Natural killer cell (primary cell): ENCODE results near the gene SRPX. TPM values are rescaled to one million over a fixed set of nuclear protein-coding genes. Genes with fewer than 3 reads are reported as not detected.

Experiments
- ATAC-seq, 3 donors: fragments of 150-1000 bp in 2 of 3; fragments of 200-7000 bp in 1 of 3; cut with Tn5 transposase; 1 replicate in 1 of 3; 2 replicates in 2 of 3; pipeline ENCODE4 v1.10.0; 2021; ENCODE audit warnings: mild to moderate bottlenecking in 2 of 3, moderate library complexity in 2 of 3
- DNase-seq, 2 donors: peaks; one replicate each; pipeline versions ENCODE4 v3.0.0 to v3.0.0-alpha.2; 2013 to 2021; ENCODE audit warnings: mixed read lengths in 1 of 2
- H3K27ac ChIP-seq: one replicate; pipeline ENCODE4 v1.5.1; 2013; ENCODE audit warnings: mild to moderate bottlenecking, low read length
- H3K27me3 ChIP-seq: one replicate; pipeline ENCODE4 v1.6.1; 2013; ENCODE audit warnings: low read length; ENCODE audit not compliant: control insufficient read depth, insufficient read depth
- H3K36me3 ChIP-seq: one replicate; pipeline ENCODE4 v1.6.1; 2013; ENCODE audit warnings: low read length; ENCODE audit not compliant: control insufficient read depth, insufficient read depth
- H3K4me1 ChIP-seq: one replicate; pipeline ENCODE4 v1.6.1; 2013; ENCODE audit warnings: low read length; ENCODE audit not compliant: control insufficient read depth, insufficient read depth
- H3K4me3 ChIP-seq: one replicate; pipeline ENCODE4 v1.5.1; 2013; ENCODE audit warnings: low read length
- H3K9me3 ChIP-seq: one replicate; pipeline ENCODE4 v1.6.1; 2013; ENCODE audit warnings: low read length; ENCODE audit not compliant: control insufficient read depth, insufficient read depth
- H3K27ac Mint-ChIP-seq, 2 donors: one replicate each; pipeline ENCODE4 v1.8.0; 2022; ENCODE audit warnings: mild to moderate bottlenecking in 2 of 2, mixed read lengths in 2 of 2, moderate library complexity in 1 of 2
- H3K27me3 Mint-ChIP-seq, 2 donors: one replicate each; pipeline ENCODE4 v1.8.0; 2022; ENCODE audit warnings: low read depth in 2 of 2, mixed read lengths in 2 of 2
- H3K36me3 Mint-ChIP-seq: one replicate; pipeline ENCODE4 v1.8.0; 2022; ENCODE audit warnings: mixed read lengths
- H3K4me1 Mint-ChIP-seq, 2 donors: one replicate each; pipeline ENCODE4 v1.8.0; 2022; ENCODE audit warnings: mixed read lengths in 2 of 2
- H3K4me3 Mint-ChIP-seq: one replicate; pipeline ENCODE4 v1.8.0; 2022; ENCODE audit warnings: mild to moderate bottlenecking, moderate library complexity, mixed read lengths
- H3K9me3 Mint-ChIP-seq, 2 donors: one replicate each; pipeline ENCODE4 v1.8.0; 2022; ENCODE audit warnings: mixed read lengths in 2 of 2
- WGBS: methylation state at CpG from one replicate; pipeline ENCODE4 v1.1.7; 2013; ENCODE audit warnings: missing lambda C conversion rate; ENCODE audit not compliant: insufficient coverage; 5-methylcytosine and 5-hydroxymethylcytosine counted together
- intact Hi-C: fragments of 100-400 bp; cut with micrococcal nuclease; formaldehyde crosslinking; loops from one replicate; pipeline ENCODE4 v1.14.2; 2022
- total RNA-seq, 4 donors: library from RNA; stranded (reverse); fragments of 120-200 nt in 1 of 4; gene quantifications; one replicate each; pipeline versions ENCODE4 v1.2.3 to v1.2.4, GENCODE V29; 2013 to 2022
- TF ChIP-seq, protein P1 (sequence below): fragments of 200-600 bp; IDR thresholded peaks from one replicate; pipeline ENCODE4 v1.8.0; 2022; ENCODE audit warnings: antibody characterized with exemption

The SRPX gene
- total RNA-seq, 3 donors from 2014 or later (not counting 1 experiment from before 2014, with no cell fraction given): 0.20 TPM; not detected in 2

DNA sequence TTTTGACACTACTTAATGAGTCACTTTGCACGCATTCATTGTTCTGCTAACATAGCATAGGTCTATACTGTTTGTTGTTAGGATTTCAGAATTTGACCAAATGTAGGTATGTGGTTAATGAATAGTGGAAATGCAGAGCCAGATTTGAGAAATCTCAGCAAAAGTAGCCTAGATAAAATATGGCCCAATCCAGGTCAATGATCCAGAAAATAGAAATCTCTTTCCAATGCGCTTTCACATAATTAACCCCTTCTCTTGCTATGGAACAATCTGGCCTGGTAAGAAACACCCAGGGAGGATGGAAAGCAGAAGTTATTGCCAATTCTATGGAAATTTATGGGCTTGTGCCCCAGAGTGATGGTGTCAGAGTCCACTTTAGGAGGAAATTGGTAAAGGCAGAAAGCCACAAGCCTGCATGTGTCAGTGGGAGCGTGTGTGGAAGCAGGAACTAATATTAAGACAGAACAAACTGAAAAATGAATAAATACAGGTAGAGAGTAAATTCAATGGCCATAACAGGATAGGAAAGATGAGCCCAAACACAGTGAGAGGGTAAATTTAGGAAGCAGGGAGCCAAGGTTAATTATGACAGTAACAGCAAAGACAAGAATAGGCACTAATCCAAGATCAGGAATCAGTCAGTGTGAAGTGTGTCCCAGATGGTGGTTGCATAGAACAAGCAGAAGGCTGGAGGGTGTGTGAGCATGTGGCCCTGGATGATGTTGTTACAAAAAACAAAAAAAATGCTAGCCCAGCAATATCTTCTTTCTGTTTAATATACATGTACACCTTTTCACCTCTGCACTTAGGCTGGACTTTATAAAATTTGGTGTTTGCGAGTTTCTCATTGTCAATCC is 111.4 kb downstream of the SRPX start:
- no peak overlapping the region for H3K4me3 ChIP-seq
- TF ChIP-seq, protein P1, sequence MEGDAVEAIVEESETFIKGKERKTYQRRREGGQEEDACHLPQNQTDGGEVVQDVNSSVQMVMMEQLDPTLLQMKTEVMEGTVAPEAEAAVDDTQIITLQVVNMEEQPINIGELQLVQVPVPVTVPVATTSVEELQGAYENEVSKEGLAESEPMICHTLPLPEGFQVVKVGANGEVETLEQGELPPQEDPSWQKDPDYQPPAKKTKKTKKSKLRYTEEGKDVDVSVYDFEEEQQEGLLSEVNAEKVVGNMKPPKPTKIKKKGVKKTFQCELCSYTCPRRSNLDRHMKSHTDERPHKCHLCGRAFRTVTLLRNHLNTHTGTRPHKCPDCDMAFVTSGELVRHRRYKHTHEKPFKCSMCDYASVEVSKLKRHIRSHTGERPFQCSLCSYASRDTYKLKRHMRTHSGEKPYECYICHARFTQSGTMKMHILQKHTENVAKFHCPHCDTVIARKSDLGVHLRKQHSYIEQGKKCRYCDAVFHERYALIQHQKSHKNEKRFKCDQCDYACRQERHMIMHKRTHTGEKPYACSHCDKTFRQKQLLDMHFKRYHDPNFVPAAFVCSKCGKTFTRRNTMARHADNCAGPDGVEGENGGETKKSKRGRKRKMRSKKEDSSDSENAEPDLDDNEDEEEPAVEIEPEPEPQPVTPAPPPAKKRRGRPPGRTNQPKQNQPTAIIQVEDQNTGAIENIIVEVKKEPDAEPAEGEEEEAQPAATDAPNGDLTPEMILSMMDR: no peak
- Mint-ChIP-seq H3K9me3 (no peaks in the 10 kb centered on the region), H3K4me1 (peaks cover 9 to 10% of the 10 kb centered on the region in 2 donors), H3K4me3 (no peak overlapping the region), H3K27me3 (peaks cover 0 to 3% of the 10 kb centered on the region in 2 donors), H3K27ac (no peak overlapping the region), H3K36me3 (no peaks in the 10 kb centered on the region)
- H3K36me3 ChIP-seq: no peaks in the 10 kb centered on the region
- H3K27ac ChIP-seq: no peak overlapping the region
- intact Hi-C loops: no loop called here
- no peaks in the 10 kb centered on the region for H3K9me3 ChIP-seq
- no peak for ATAC-seq
- H3K27me3 ChIP-seq: no peaks in the 10 kb centered on the region
- DNase-seq: no peak
- H3K4me1 ChIP-seq: peaks cover 3% of the 10 kb centered on the region
- 65% methylated on average over 2 of the region's 4 CpGs for WGBS

DNA sequence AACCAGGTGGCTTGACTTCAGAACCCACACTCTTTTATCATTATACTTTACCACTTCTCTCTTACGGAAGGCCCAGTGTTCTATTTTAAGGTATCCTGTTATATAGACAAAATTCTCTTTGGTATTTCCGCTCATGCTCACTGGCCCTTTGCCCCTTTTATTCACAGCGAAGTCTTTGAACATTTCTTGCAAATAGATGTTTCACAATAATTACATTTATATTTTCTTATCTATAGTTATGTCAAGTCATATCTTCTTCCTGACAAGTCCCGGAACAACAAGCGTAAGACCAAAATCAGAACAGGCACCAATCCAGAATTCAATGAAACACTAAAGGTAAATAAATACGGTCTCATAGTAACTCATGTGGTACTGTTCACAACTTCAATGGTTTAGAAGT is 112.3 kb downstream of the SRPX start:
- Histone ChIP-seq H3K9me3 (no peaks in the 10 kb centered on the region), H3K36me3 (no peaks in the 10 kb centered on the region), H3K4me3 (no peak overlapping the region), H3K27me3 (no peaks in the 10 kb centered on the region), H3K4me1 (peaks cover 3% of the 10 kb centered on the region), H3K27ac (no peak overlapping the region)
- no peak overlapping the region for H3K4me3 Mint-ChIP-seq
- 100% methylated on average over 2 of the region's 6 CpGs for WGBS
- no peaks in the 10 kb centered on the region for H3K36me3 Mint-ChIP-seq
- DNase-seq (no peak), ATAC-seq (no peak)
- peaks cover 11% of the 10 kb centered on the region in 2 donors for H3K4me1 Mint-ChIP-seq
- intact Hi-C loops: no loop called here
- no peaks in the 10 kb centered on the region for H3K27me3 Mint-ChIP-seq
- TF ChIP-seq, protein P1: no peak
- H3K27ac Mint-ChIP-seq: no peak overlapping the region
- no peaks in the 10 kb centered on the region for H3K9me3 Mint-ChIP-seq

DNA sequence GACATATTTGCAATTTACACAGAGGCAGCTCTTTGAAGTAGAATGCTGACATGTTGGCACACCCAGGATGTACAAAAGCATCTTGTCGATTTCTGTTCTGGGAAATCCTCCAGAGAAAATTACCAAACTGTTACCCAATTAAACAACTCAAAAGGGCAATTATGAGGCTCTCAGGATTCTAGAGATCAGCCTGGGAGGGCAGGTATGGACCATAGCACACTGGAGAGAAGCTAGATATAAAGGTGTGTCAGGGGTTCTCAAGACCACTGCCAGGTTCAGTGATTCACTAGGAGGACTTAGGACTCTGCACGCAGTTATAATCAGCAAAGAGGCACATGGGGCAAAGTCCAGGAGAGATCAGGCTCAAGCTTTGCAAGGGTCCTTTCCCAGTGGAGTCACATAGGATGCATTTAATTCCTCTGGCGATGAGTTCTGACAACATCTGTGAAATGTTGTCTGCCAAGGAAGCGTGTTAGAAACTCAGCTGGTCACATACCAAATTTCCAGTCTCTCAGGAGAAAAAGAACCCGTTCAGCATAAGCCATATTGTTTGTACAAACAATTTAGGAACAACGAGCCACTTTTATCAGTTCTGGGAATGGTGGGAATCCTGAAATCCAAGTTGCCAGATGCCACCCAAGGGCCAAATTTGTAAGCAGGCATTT is 113.5 kb downstream of the SRPX start:
- no peak for DNase-seq
- intact Hi-C loops: no loop called here
- H3K27me3 ChIP-seq: no peaks in the 10 kb centered on the region
- no peak overlapping the region for H3K4me3 ChIP-seq
- no peak overlapping the region for H3K27ac ChIP-seq
- peaks cover 3% of the 10 kb centered on the region for H3K4me1 ChIP-seq
- Mint-ChIP-seq H3K36me3 (no peaks in the 10 kb centered on the region), H3K4me1 (peaks cover 11% of the 10 kb centered on the region in 2 donors), H3K4me3 (no peak overlapping the region), H3K9me3 (no peaks in the 10 kb centered on the region), H3K27me3 (no peaks in the 10 kb centered on the region), H3K27ac (no peak overlapping the region)
- no peaks in the 10 kb centered on the region for H3K9me3 ChIP-seq
- TF ChIP-seq, protein P1: no peak
- 79% methylated on average over 6 of the region's 6 CpGs for WGBS
- no peaks in the 10 kb centered on the region for H3K36me3 ChIP-seq
- ATAC-seq: no peak
